H1 (cell line): ENCODE results near the gene TIMM23. TPM values are rescaled to one million over a fixed set of nuclear protein-coding genes. Genes with fewer than 3 reads are reported as not detected.

Experiments
- CTCF ChIP-seq, 3 experiments: IDR thresholded peaks; 1 replicate in 2 of 3; 2 replicates in 1 of 3; pipeline versions ENCODE4 v1.5.1 to v1.6.1; 2011; ENCODE audit warnings: low read length in 3 of 3, mild to moderate bottlenecking in 3 of 3, inconsistent platforms in 2 of 3, low read depth in 1 of 3, moderate library complexity in 1 of 3; ENCODE audit not compliant: insufficient read depth in 1 of 3; ENCODE audit errors: control extremely low read depth in 1 of 3
- polyA plus RNA-seq, 7 experiments: library from polyadenylated mRNA; depleted of rRNA in 3 of 7; stranded (reverse) in 5 of 7; unstranded in 2 of 7; fragments of >200 nt in 5 of 7; fragments of 200-250 nt in 2 of 7; gene quantifications; 1 replicate in 5 of 7; 2 replicates in 1 of 7; 4 replicates in 1 of 7; pipeline versions ENCODE4 v1.2.1 to v1.2.3, GENCODE V29; 2011 to 2013; ENCODE audit warnings: missing spikeins in 2 of 7, mixed read lengths in 2 of 7
- total RNA-seq: library from RNA; stranded (reverse); fragmentation: NEBNext Ultra II Directional; extraction: Animal tissue kit (Norgen Biotek cat#: 25700); gene quantifications from 2 replicates; pipeline ENCODE4 v1.2.1, GENCODE V29; 2021

Gene TIMM23
- total and polyA plus RNA-seq, 2 of the 8 experiments (the other 6 are each of a cell fraction or from before 2014, with no cell fraction given), result 101 to 130 TPM

GRCh38 chr10:46028584-46029460, 56.5 kb downstream of the TIMM23 start (continued):
- peak in 2 of 3 experiments; percentile 55 to 56; a peak in 3 of 4 replicates for TF ChIP-seq CTCF (IDR thresholded peaks at IDR 0.05; ENCODE audit: control extremely low read depth in 1 of 3, insufficient read depth in 1 of 3, low read depth in 1 of 3, low read length in 3 of 3)
